Neural cell (in vitro differentiated cells): ENCODE results near the gene GSTP1. TPM values are rescaled to one million over a fixed set of nuclear protein-coding genes. Genes with fewer than 3 reads are reported as not detected.

ENCODE experiments used
- H2AFZ ChIP-seq: fragments of 200-600, 300-800 bp; sonication (generic), shearing (Covaris generic); 2 replicates; pipeline ENCODE4 v1.6.0; 2014; ENCODE audit warnings: low read depth, mild to moderate bottlenecking, antibody characterized with exemption, low read length, moderate library complexity
- H3F3A ChIP-seq: fragments of 200-600 bp; shearing (Covaris generic); 2 replicates; pipeline ENCODE4 v1.6.1; 2016; ENCODE audit warnings: mild to moderate bottlenecking, moderate library complexity, mixed read lengths, antibody characterized with exemption, low read length; ENCODE audit not compliant: insufficient read depth, poor library complexity, severe bottlenecking
- H3K27ac ChIP-seq: fragments of 200-600, 300-800 bp; sonication (generic), shearing (Covaris generic); 2 replicates; pipeline ENCODE4 v1.5.1; 2014; ENCODE audit warnings: mild to moderate bottlenecking, low read length, moderate library complexity
- H3K27me3 ChIP-seq: fragments of 300-800, 200-600 bp; sonication (generic), shearing (Covaris generic); 2 replicates; pipeline ENCODE4 v1.6.0; 2014; ENCODE audit warnings: mild to moderate bottlenecking, low read depth, low read length, moderate library complexity; ENCODE audit not compliant: insufficient read depth
- H3K36me3 ChIP-seq: fragments of 300-800, 200-600 bp; sonication (generic), shearing (Covaris generic); 2 replicates; pipeline ENCODE4 v1.5.1; 2014; ENCODE audit warnings: mild to moderate bottlenecking, antibody characterized with exemption, low read length, moderate library complexity; ENCODE audit not compliant: insufficient read depth
- H3K4me2 ChIP-seq: fragments of 300-800, 200-600 bp; sonication (generic), shearing (Covaris generic); 2 replicates; pipeline ENCODE4 v1.6.0; 2014; ENCODE audit warnings: mild to moderate bottlenecking, low read length
- H3K4me3 ChIP-seq: fragments of 300-800, 200-600 bp; sonication (generic), shearing (Covaris generic); 2 replicates; pipeline ENCODE4 v1.5.1; 2014; ENCODE audit warnings: mild to moderate bottlenecking, low read length, moderate library complexity
- H3K79me2 ChIP-seq: fragments of 200-600 bp; shearing (Covaris generic); replicated peaks from 2 replicates; pipeline ENCODE4 v1.6.0; 2014; ENCODE audit warnings: mild to moderate bottlenecking, low read length, moderate library complexity; ENCODE audit not compliant: insufficient read depth
- H3K9ac ChIP-seq: fragments of 300-800, 200-600 bp; sonication (generic), shearing (Covaris generic); 2 replicates; pipeline ENCODE4 v1.6.1; 2016; ENCODE audit warnings: mild to moderate bottlenecking, low read length, mixed read lengths
- H3K9me2 ChIP-seq: fragments of 200-600 bp; shearing (Covaris generic); 2 replicates; pipeline ENCODE4 v1.6.1; 2016; ENCODE audit warnings: mild to moderate bottlenecking, low read length, mixed read lengths; ENCODE audit not compliant: insufficient read depth
- H3K9me3 ChIP-seq: fragments of 200-600, 300-800 bp; sonication (generic), shearing (Covaris generic); 2 replicates; pipeline ENCODE4 v1.6.1; 2016; ENCODE audit warnings: mild to moderate bottlenecking, mixed run types, low read length, moderate library complexity, mixed read lengths
- H4K20me1 ChIP-seq: fragments of 200-600 bp; shearing (Covaris generic); 2 replicates; pipeline ENCODE4 v1.6.1; 2016; ENCODE audit warnings: mild to moderate bottlenecking, mixed run types; ENCODE audit not compliant: insufficient read depth
- CTCF ChIP-seq: fragments of 450-650 bp; IDR thresholded peaks from 2 replicates; pipeline ENCODE4 v1.5.1; 2014; ENCODE audit warnings: antibody characterized with exemption, mild to moderate bottlenecking, moderate library complexity; ENCODE audit not compliant: poor library complexity, severe bottlenecking
- EP300 ChIP-seq: fragments of 450-650 bp; conservative IDR thresholded peaks from 2 replicates; pipeline ENCODE4 v1.6.1; 2014; ENCODE audit warnings: antibody characterized with exemption, mild to moderate bottlenecking, moderate library complexity; ENCODE audit not compliant: poor library complexity, severe bottlenecking
- EZH2 ChIP-seq: fragments of 200-600, 300-800 bp; shearing (Covaris generic), sonication (generic); IDR thresholded peaks from 2 replicates; pipeline ENCODE4 v1.6.1; 2014; ENCODE audit warnings: antibody characterized with exemption, low read length, borderline replicate concordance, mild to moderate bottlenecking; ENCODE audit not compliant: insufficient read depth, poor library complexity, severe bottlenecking
- MXI1 ChIP-seq: fragments of 450-650 bp; conservative IDR thresholded peaks from 2 replicates; pipeline ENCODE4 v1.6.1; 2014; ENCODE audit warnings: antibody characterized with exemption, mild to moderate bottlenecking; ENCODE audit not compliant: poor library complexity, severe bottlenecking
- POLR2AphosphoS5 ChIP-seq: IDR thresholded peaks from 2 replicates; pipeline ENCODE4 v1.6.1; 2012
- RAD21 ChIP-seq: fragments of 450-650 bp; conservative IDR thresholded peaks from 2 replicates; pipeline ENCODE4 v1.6.1; 2014; ENCODE audit warnings: antibody characterized with exemption, mild to moderate bottlenecking, moderate library complexity
- SMC3 ChIP-seq: fragments of 450-650 bp; conservative IDR thresholded peaks from 2 replicates; pipeline ENCODE4 v1.6.1; 2014; ENCODE audit warnings: antibody characterized with exemption, mild to moderate bottlenecking, moderate library complexity; ENCODE audit not compliant: poor library complexity
- TAF1 ChIP-seq: IDR thresholded peaks from 2 replicates; pipeline ENCODE4 v1.6.1; 2012; ENCODE audit warnings: low read depth
- polyA plus RNA-seq: library from polyadenylated mRNA; depleted of rRNA; stranded (reverse); fragments of >200 nt; gene quantifications from 2 replicates; pipeline ENCODE4 v1.2.3, GENCODE V29; 2014
- TF ChIP-seq, protein P1 (sequence below): IDR thresholded peaks from 2 replicates; pipeline ENCODE4 v1.6.1; 2012; ENCODE audit warnings: borderline replicate concordance

The GSTP1 gene
- polyA plus RNA-seq, 1 donor from 2014 or later = 94.6 TPM

- no peak overlapping the region for H3K9ac ChIP-seq
- no peak for TF ChIP-seq SMC3
- TF ChIP-seq, protein P1, sequence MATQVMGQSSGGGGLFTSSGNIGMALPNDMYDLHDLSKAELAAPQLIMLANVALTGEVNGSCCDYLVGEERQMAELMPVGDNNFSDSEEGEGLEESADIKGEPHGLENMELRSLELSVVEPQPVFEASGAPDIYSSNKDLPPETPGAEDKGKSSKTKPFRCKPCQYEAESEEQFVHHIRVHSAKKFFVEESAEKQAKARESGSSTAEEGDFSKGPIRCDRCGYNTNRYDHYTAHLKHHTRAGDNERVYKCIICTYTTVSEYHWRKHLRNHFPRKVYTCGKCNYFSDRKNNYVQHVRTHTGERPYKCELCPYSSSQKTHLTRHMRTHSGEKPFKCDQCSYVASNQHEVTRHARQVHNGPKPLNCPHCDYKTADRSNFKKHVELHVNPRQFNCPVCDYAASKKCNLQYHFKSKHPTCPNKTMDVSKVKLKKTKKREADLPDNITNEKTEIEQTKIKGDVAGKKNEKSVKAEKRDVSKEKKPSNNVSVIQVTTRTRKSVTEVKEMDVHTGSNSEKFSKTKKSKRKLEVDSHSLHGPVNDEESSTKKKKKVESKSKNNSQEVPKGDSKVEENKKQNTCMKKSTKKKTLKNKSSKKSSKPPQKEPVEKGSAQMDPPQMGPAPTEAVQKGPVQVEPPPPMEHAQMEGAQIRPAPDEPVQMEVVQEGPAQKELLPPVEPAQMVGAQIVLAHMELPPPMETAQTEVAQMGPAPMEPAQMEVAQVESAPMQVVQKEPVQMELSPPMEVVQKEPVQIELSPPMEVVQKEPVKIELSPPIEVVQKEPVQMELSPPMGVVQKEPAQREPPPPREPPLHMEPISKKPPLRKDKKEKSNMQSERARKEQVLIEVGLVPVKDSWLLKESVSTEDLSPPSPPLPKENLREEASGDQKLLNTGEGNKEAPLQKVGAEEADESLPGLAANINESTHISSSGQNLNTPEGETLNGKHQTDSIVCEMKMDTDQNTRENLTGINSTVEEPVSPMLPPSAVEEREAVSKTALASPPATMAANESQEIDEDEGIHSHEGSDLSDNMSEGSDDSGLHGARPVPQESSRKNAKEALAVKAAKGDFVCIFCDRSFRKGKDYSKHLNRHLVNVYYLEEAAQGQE = no peak
- TF ChIP-seq RAD21 = no peak
- no peak for TF ChIP-seq CTCF
- no peak for TF ChIP-seq EP300
- TF ChIP-seq MXI1 = no peak
- no peak for TF ChIP-seq EZH2
- TF ChIP-seq POLR2AphosphoS5 = no peak
- no peak for TF ChIP-seq TAF1
- no peaks in the 10 kb centered on the region for H3K27me3 ChIP-seq
- no peak overlapping the region for H3K27ac ChIP-seq
- H3K36me3 ChIP-seq = no peaks in the 10 kb centered on the region
- H3F3A ChIP-seq = no peaks in the 10 kb centered on the region
- H3K9me2 ChIP-seq = no peaks in the 10 kb centered on the region
- H3K79me2 ChIP-seq = no peaks in the 10 kb centered on the region
- H3K4me2 ChIP-seq = no peak overlapping the region
- no peaks in the 10 kb centered on the region for H3K9me3 ChIP-seq
- no peaks in the 10 kb centered on the region for H4K20me1 ChIP-seq
- no peak overlapping the region for H2AFZ ChIP-seq
- no peak overlapping the region for H3K4me3 ChIP-seq
Measured at GRCh38 chr11:67628710-67629385, 45.2 kb downstream of the GSTP1 start.

GRCh38 chr11:67629386-67630227 is 46.0 kb downstream of the GSTP1 start, which contains the start of gene NUDT8:
TSS of gene NUDT8 (minus strand) at chr11:67629937. CDS start at chr11:67629911, 26 bp downstream.
- peak within 1 kb of the TSS; percentile 91 for H3K9ac ChIP-seq
- peak within 1 kb of the TSS; percentile 94 for H2AFZ ChIP-seq

More at GRCh38 chr11:67629386-67630227, 46.0 kb downstream of the GSTP1 start, which contains the start of gene NUDT8:
- Histone ChIP-seq H4K20me1 (no peaks in the 10 kb centered on the region), H3K27ac (peak within 1 kb of the TSS; percentile 59), H3F3A (no peaks in the 10 kb centered on the region), H3K4me2 (peak within 1 kb of the TSS; percentile 57), H3K9me2 (no peaks in the 10 kb centered on the region), H3K4me3 (peak within 1 kb of the TSS; percentile 98), H3K9me3 (no peaks in the 10 kb centered on the region), H3K27me3 (no peaks in the 10 kb centered on the region), H3K36me3 (no peaks in the 10 kb centered on the region), H3K79me2 (no peaks in the 10 kb centered on the region)
- peak; percentile 81 for TF ChIP-seq CTCF
- TF ChIP-seq POLR2AphosphoS5 = no peak
- peak; percentile 75 for TF ChIP-seq SMC3
- no peak for TF ChIP-seq TAF1
- no peak for TF ChIP-seq EZH2
- peak; percentile 66 for TF ChIP-seq RAD21
- TF ChIP-seq MXI1 = peak; percentile 48
